B cell (primary cell): ENCODE results near the gene NTM. TPM values are rescaled to one million over a fixed set of nuclear protein-coding genes. Genes with fewer than 3 reads are reported as not detected.

Experiments
- ATAC-seq: fragments of 200-7000 bp; cut with Tn5 transposase; one replicate; pipeline ENCODE4 v1.10.0; 2021; ENCODE audit warnings: low read depth, mild to moderate bottlenecking, moderate number of reproducible peaks, moderate library complexity
- CTCF ChIA-PET: fragments of 350-600 bp; sonication (Branson Sonifier 250); formaldehyde crosslinking; loops from one replicate; lab custom pipeline; 2021; ENCODE audit warnings: antibody characterized with exemption, inconsistent platforms; lab: Charles Lee
- POLR2A ChIA-PET: fragments of 350-600 bp; sonication (Branson Sonifier 250); formaldehyde crosslinking; loops from one replicate; lab custom pipeline; 2021; ENCODE audit warnings: antibody characterized with exemption; lab: Charles Lee
- DNase-seq: peaks from one replicate; pipeline ENCODE4 v3.0.0; 2013
- H2AFZ ChIP-seq: 2 replicates; pipeline ENCODE4 v1.6.1; 2012; ENCODE audit warnings: mild to moderate bottlenecking, low read depth, low read length; ENCODE audit not compliant: insufficient read depth, poor library complexity, severe bottlenecking
- H3K27ac ChIP-seq, 2 donors: 1 replicate in 1 of 2; 2 replicates in 1 of 2; pipeline ENCODE4 v1.5.1; 2012 to 2013; ENCODE audit warnings: low read length in 2 of 2, mild to moderate bottlenecking in 2 of 2, moderate library complexity in 1 of 2
- H3K27me3 ChIP-seq, 4 experiments: fragments of 200-600 bp in 1 of 4; sonication (generic) in 1 of 4; replicated peaks in 1 of 4; 1 replicate in 2 of 4; 2 replicates in 2 of 4; pipeline versions ENCODE4 v1.6.1 to v1.7.0; 2013 to 2016; ENCODE audit warnings: low read length in 3 of 4, mild to moderate bottlenecking in 2 of 4, mixed read lengths in 1 of 4, moderate library complexity in 1 of 4; ENCODE audit not compliant: insufficient read depth in 4 of 4, control insufficient read depth in 3 of 4; ENCODE audit errors: control extremely low read depth in 1 of 4
- H3K36me3 ChIP-seq, 2 experiments: replicated peaks in 1 of 2; 1 replicate in 1 of 2; 2 replicates in 1 of 2; pipeline versions ENCODE4 v1.6.1 to v1.7.1; 2013; ENCODE audit warnings: low read length in 1 of 2; ENCODE audit not compliant: insufficient read depth in 2 of 2, control insufficient read depth in 1 of 2; ENCODE audit errors: control extremely low read depth in 1 of 2, extremely low read depth in 1 of 2
- H3K4me1 ChIP-seq, 2 donors: fragments of 200-600 bp in 1 of 2; sonication (generic) in 1 of 2; 1 replicate in 1 of 2; 2 replicates in 1 of 2; pipeline versions ENCODE4 v1.5.1 to v1.6.1; 2013 to 2017; ENCODE audit warnings: low read length in 2 of 2; ENCODE audit not compliant: control insufficient read depth in 2 of 2, insufficient read depth in 2 of 2
- H3K4me2 ChIP-seq: replicated peaks from 2 replicates; pipeline ENCODE3; 2012; ENCODE audit warnings: mild to moderate bottlenecking, low read depth, low read length; ENCODE audit not compliant: poor library complexity, severe bottlenecking
- H3K4me3 ChIP-seq, 5 experiments: fragments of 200-600 bp in 1 of 5; sonication (generic) in 1 of 5; 1 replicate in 3 of 5; 2 replicates in 2 of 5; pipeline versions ENCODE4 v1.5.1 to v1.7.0; 2011 to 2016; ENCODE audit warnings: low read length in 4 of 5, mild to moderate bottlenecking in 4 of 5, low read depth in 2 of 5, control low read depth in 1 of 5, moderate library complexity in 1 of 5; ENCODE audit not compliant: insufficient read depth in 1 of 5; ENCODE audit errors: control extremely low read depth in 1 of 5, extremely low read depth in 1 of 5
- H3K79me2 ChIP-seq: fragments of 200-600 bp; sonication (generic); one replicate; pipeline ENCODE4 v1.6.0; 2016; ENCODE audit warnings: low read length; ENCODE audit not compliant: control insufficient read depth, insufficient read depth
- H3K9ac ChIP-seq: fragments of 200-600 bp; sonication (generic); 2 replicates; pipeline ENCODE4 v1.6.1; 2017; ENCODE audit warnings: mild to moderate bottlenecking, low read length, moderate library complexity
- H3K9me3 ChIP-seq, 3 donors: one replicate each; pipeline versions ENCODE4 v1.6.1 to v1.7.1; 2013; ENCODE audit warnings: low read length in 2 of 3; ENCODE audit not compliant: control insufficient read depth in 2 of 3, insufficient read depth in 1 of 3; ENCODE audit errors: control extremely low read depth in 1 of 3
- H4K20me1 ChIP-seq: 2 replicates; pipeline ENCODE4 v1.6.0; 2012; ENCODE audit warnings: mild to moderate bottlenecking, low read length; ENCODE audit not compliant: insufficient read depth, control insufficient read depth, poor library complexity, severe bottlenecking
- H3K27ac Mint-ChIP-seq: one replicate; pipeline ENCODE4 v1.8.0; 2021; ENCODE audit warnings: mixed read lengths
- H3K27me3 Mint-ChIP-seq: one replicate; pipeline ENCODE4 v1.8.0; 2021; ENCODE audit warnings: mixed read lengths
- H3K4me1 Mint-ChIP-seq: one replicate; pipeline ENCODE4 v1.8.0; 2021; ENCODE audit warnings: mixed read lengths
- H3K4me3 Mint-ChIP-seq: one replicate; pipeline ENCODE4 v1.8.0; 2021; ENCODE audit warnings: mixed read lengths
- H3K9me3 Mint-ChIP-seq: one replicate; pipeline ENCODE4 v1.8.0; 2022; ENCODE audit warnings: mixed read lengths; ENCODE audit not compliant: insufficient read depth
- CTCF ChIP-seq: fragments of 200-600 bp; IDR thresholded peaks from one replicate; pipeline ENCODE4 v1.8.0; 2022; ENCODE audit warnings: antibody characterized with exemption, mild to moderate bottlenecking
- EZH2 ChIP-seq: IDR thresholded peaks from 2 replicates; pipeline ENCODE4 v1.6.1; 2012; ENCODE audit warnings: borderline replicate concordance, low read depth, mild to moderate bottlenecking, moderate library complexity, low read length; ENCODE audit not compliant: insufficient read depth, poor library complexity, severe bottlenecking
- WGBS: methylation state at CpG from one replicate; pipeline ENCODE4 v1.1.5; 2013; ENCODE audit warnings: missing lambda C conversion rate; ENCODE audit not compliant: insufficient coverage; 5-methylcytosine and 5-hydroxymethylcytosine counted together
- intact Hi-C: fragments of 100-400 bp; cut with micrococcal nuclease; formaldehyde crosslinking; loops from one replicate; pipeline ENCODE4 v1.10.0; 2022
- polyA plus RNA-seq: library from polyadenylated mRNA; depleted of rRNA; stranded (reverse); fragments of >200 nt; gene quantifications from 2 replicates; pipeline ENCODE4 v1.2.3, GENCODE V29; 2012
- total RNA-seq, 2 donors: library from RNA; stranded (reverse); fragments of 120-200 nt in 1 of 2; gene quantifications; 1 replicate in 1 of 2; 2 replicates in 1 of 2; pipeline versions ENCODE4 v1.2.3 to v1.2.4, GENCODE V29; 2013 to 2022

NTM gene
- total and polyA plus RNA-seq, 2 donors (not counting 1 experiment from before 2014, with no cell fraction given), result not detected

GRCh38 chr11:131386408-131386807 is 16.0 kb downstream of the NTM start:
- H3K4me3 Mint-ChIP-seq, result no peak overlapping the region
- no peaks in the 10 kb centered on the region for H3K79me2 ChIP-seq
- no peaks in the 10 kb centered on the region for H3K9me3 Mint-ChIP-seq
- ATAC-seq, result no peak
- H3K4me3 ChIP-seq, result no peak overlapping the region
- H3K4me2 ChIP-seq, result no peak overlapping the region
- H3K27ac ChIP-seq, result no peak overlapping the region
- no peaks in the 10 kb centered on the region for H3K4me1 Mint-ChIP-seq
- no peak for TF ChIP-seq EZH2
- no peak for TF ChIP-seq CTCF
- H3K4me1 ChIP-seq, result no peaks in the 10 kb centered on the region
- H3K9ac ChIP-seq, result no peak overlapping the region
- 100% methylated on average over 1 of the region's 2 CpGs for WGBS
- H4K20me1 ChIP-seq, result no peaks in the 10 kb centered on the region
- DNase-seq, result no peak
- H3K27ac Mint-ChIP-seq, result no peak overlapping the region
- intact Hi-C loops, result no loop called here
- peaks cover 0 to 10% (median 0%) of the 10 kb centered on the region in 3 donors for H3K9me3 ChIP-seq
- no peaks in the 10 kb centered on the region for H3K36me3 ChIP-seq
- ChIA-PET POLR2A (no interaction called here), CTCF (no interaction called here)
- H2AFZ ChIP-seq, result no peak overlapping the region
- H3K27me3 ChIP-seq, result peaks cover 0 to 3% (median 0%) of the 10 kb centered on the region in 4 experiments
- no peaks in the 10 kb centered on the region for H3K27me3 Mint-ChIP-seq

GRCh38 chr11:131388030-131388429 is 17.6 kb downstream of the NTM start:
- no peaks in the 10 kb centered on the region for H3K27me3 Mint-ChIP-seq
- no peak for TF ChIP-seq CTCF
- TF ChIP-seq EZH2, result no peak
- no peak for ATAC-seq

More at GRCh38 chr11:131388030-131388429, 17.6 kb downstream of the NTM start:
- no peaks in the 10 kb centered on the region for H3K79me2 ChIP-seq
- no peak overlapping the region for H3K4me2 ChIP-seq
- H3K9me3 Mint-ChIP-seq, result no peaks in the 10 kb centered on the region
- H3K4me1 ChIP-seq, result no peaks in the 10 kb centered on the region
- H3K9me3 ChIP-seq, result peaks cover 0 to 10% (median 0%) of the 10 kb centered on the region in 3 donors
- no peaks in the 10 kb centered on the region for H3K4me1 Mint-ChIP-seq
- no peak overlapping the region for H3K9ac ChIP-seq
- H3K36me3 ChIP-seq, result no peaks in the 10 kb centered on the region
- no CpG with 5 or more reads among the region's 3 CpGs for WGBS
- H3K27ac Mint-ChIP-seq, result no peak overlapping the region
- CTCF ChIA-PET, result no interaction called here
- no peak overlapping the region for H3K4me3 Mint-ChIP-seq
- POLR2A ChIA-PET, result no interaction called here
- no peak overlapping the region for H3K4me3 ChIP-seq
- intact Hi-C loops, result no loop called here
- H3K27ac ChIP-seq, result no peak overlapping the region
- no peaks in the 10 kb centered on the region for H4K20me1 ChIP-seq
- peaks cover 0 to 3% (median 0%) of the 10 kb centered on the region in 4 experiments for H3K27me3 ChIP-seq
- DNase-seq, result no peak
- no peak overlapping the region for H2AFZ ChIP-seq
